GM18519 (cell line): ENCODE results near the gene MEAF6.
"Not testable (repeated sequence)": the region's sequence is repeated elsewhere in the genome, so short reads cannot be mapped to it uniquely, and the experiment has no call there.

ENCODE experiments used
- ATAC-seq: cut with Tn5 transposase; IDR thresholded peaks from one replicate; pipeline ENCODE4 v1.9.1; 2021; ENCODE audit warnings: mild to moderate bottlenecking, moderate library complexity; ENCODE audit not compliant: unreplicated experiment, low FRiP score

MEAF6 gene

DNA sequence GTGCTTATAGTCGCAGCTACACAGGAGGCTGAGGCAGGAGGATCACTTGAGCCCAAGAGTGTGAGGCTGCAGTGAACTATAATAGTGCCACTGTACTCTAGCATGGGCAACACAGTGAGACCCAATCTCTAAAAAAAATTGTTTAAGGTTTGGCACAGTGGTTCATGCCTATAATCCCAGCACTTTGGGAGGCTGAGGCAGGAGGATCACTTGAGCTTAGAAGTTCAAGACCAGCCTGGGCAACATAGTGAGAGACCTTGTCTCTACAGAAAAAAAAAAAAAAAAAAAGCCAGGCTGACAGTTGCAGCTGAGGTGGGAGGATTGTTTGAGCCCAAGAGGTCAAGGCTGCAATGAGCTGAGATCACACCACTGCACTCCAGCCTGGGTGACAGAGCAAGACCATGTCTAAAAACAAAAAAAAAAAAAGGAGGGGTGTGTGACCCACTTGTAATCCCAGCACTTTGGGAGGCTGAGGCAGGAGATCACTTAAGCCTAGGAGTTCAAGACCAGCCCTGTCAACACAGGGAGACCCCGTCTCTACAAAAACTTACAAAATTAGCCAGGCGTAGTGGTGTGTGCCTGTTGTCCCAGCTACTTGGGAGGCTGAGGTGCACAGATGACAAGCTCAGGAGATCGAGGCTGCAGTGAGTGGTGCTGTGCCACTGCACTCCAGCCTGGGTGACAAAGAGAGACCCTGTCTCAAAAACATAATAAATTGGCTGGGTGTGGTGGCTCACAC lies 18.0 kb upstream of the MEAF6 start:
- not testable (repeated sequence) for ATAC-seq

- ATAC-seq: not testable (repeated sequence)
These were observed 15.3 kb upstream of the MEAF6 start for GRCh38 chr1:37529888-37530287.

DNA sequence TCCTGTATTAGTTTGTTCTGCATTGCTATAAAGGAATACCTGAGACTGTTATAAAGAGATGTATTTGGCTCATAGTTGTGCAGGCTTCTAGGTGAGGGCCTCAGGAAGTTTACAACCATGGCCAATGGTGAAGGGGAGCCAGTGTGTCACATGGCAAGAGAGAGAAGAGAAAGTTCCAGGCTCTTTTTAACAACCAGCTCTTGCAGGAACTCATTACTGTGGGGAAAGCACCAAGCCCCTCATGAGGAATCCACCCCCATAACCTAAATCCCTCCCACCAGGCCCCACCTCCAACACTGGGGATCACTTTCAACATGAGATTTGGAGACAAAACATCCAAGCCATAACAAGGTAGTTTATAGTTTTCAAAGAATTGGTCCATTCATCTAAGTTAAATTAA lies 5.0 kb upstream of the MEAF6 start:
- ATAC-seq: no peak

DNA sequence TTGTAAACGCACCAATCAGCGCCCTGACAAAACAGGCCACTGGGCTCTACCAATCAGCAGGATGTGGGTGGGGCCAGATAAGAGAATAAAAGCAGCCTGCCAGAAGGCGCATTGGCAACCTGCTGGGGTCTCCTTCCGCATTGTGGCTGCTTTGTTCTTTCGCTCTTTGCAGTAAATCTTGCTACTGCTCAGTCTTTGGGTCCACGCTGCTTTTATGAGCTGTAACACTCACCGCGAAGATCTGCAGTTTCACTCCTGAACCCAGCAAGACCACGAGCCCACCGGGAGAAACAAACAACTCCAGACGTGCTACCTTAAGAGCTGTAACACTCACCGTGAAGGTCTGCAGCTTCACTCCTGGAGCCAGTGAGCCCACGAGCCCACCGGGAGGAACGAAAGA lies 4.4 kb upstream of the MEAF6 start:
- not testable (repeated sequence) for ATAC-seq

DNA sequence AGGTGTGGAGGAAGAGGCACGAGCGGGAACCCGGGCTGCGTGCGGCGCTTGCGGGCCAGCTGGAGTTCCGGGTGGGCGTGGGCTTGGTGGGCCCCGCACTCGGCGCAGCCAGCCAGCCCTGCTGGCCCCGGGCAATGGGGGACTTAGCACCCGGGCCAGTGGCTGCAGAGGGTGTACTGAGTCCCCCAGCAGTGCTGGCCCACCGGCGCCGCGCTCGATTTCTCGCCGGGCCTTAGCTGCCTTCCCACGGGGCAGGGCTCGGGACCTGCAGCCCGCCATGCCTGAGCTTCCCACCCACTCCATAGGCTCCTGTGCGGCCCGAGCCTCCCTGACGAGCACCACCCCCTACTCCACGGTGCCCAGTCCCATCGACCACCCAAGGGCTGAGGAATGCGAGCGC lies 3.7 kb upstream of the MEAF6 start:
- ATAC-seq: not testable (repeated sequence)

DNA sequence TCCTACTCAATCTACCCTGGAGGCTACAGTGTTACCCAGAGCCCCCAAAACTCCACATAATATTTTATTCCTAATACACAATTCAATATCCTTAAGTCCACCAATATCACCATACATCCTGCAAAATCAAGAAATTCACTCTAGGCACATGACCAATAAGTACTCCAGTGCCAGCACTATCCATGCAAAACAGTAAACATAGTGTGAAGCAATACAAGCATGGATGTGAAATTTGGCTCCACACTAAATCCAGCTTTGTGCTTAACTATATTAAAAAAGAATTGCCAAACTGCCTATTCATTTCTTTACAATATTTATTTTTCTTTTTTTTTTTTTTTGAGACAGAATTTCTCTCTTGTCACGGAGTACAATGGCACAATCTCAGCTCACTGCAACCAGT lies 3.0 kb upstream of the MEAF6 start:
- no peak for ATAC-seq

GRCh38 chr1:37515185-37516034 lies 844 bp upstream of the MEAF6 start:
- ATAC-seq: no peak

DNA sequence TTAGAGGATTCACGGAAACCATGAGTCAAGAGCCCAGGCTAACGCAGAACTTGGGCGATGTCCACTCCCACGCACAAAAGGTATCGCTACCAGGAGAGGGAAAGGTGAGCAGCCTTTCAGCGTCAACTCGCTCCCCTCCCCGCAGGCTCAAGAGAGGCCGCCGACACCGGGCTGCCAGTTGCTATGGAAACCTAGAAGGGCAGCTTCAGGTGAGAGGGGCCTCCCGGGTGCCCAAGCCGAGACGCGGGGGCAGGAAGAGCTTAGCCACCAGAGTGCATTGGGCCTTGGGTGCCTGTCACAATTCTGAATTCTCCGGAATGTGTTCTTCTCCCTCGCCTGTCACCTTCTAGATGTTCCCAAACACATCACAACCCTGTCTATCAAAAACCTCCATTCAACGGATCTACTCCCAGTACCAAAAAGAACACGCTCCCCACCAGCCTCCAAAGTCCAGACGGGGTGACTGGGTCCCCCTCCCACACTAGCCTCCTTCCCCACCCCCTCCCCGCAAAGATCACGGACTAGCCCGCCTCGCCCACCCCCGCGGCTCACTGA lies 694 bp downstream of the MEAF6 start:
- no peak for ATAC-seq

- ATAC-seq: no peak
These were observed 5.4 kb downstream of the MEAF6 start for GRCh38 chr1:37509181-37509580.

- no peak for ATAC-seq
These were observed 7.8 kb downstream of the MEAF6 start for GRCh38 chr1:37506740-37507139.

DNA sequence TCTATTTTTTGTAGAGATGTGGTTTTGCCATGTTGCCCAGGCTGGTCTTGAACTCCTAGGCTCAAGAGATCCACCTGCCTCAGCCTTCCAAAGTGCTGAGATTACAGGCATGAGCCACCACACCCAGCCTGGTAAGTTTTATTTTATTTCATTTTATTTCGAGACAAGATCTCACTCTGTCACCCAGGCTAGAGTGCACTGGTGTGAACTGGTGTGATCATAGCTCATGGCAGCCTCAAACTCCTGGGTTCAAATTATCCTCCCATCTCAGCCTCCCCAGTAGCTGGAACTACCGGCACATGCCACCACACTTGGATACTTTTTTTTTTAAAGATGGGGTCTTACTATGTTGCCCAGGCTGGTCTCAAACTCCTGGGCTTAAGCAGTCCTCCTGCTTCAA lies 11.8 kb downstream of the MEAF6 start:
- ATAC-seq: not testable (repeated sequence)

- ATAC-seq: no peak
These were observed 12.5 kb downstream of the MEAF6 start for GRCh38 chr1:37502104-37502503.

DNA sequence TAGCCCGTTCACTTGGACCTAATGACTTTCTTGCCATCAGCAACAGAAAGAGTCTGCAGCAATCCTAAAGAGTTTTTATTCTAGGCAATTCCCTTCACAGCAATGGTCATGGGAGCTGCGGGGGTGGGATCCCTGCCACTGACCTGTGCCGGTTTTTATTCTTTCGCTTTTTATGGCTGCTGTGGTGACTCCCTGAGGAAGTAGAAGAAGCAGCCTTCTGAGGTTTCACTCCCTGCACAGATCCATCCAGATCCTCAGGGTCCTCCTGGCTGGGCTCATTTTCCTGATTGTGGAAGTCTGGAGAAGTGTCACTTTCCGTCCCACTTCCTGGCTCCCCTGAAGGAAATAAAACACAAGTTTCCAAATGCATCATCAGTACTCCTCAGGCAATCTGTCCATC lies 12.9 kb downstream of the MEAF6 start:
- no peak for ATAC-seq

DNA sequence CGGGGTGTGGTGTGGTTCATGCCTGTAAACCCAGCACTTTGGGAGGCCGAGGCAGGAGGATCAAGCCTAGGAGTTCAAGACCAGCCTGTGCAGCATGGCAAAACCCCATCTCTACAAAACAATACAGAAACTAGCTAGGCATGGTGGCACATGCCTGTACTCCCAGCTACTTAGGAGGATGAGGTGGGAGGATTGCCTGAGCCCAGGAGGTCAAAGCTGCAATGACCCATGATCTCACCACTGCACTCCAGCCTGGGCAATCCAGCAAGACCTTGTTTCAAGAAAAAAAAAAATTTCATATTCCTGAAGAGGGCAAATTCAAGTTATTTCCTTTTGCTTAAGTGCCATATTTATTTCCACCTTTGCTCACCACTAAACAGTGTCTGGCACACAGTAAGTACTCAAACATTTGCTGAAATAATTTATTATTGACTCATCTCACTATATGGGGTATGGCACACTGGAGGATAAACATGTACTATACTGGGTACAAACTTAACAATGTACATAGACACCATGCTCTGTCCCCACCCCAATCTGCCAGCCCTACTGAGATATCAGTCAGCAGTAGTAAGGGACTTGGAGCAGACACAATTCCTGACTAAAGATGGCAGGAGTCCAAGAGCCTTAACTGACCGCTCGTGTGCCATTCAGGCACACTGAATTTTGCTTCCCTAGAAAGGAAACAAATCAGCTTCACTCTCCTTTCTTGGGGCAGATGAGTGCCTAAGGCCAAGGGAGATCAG lies 15.5 kb downstream of the MEAF6 start:
- ATAC-seq: no peak

DNA sequence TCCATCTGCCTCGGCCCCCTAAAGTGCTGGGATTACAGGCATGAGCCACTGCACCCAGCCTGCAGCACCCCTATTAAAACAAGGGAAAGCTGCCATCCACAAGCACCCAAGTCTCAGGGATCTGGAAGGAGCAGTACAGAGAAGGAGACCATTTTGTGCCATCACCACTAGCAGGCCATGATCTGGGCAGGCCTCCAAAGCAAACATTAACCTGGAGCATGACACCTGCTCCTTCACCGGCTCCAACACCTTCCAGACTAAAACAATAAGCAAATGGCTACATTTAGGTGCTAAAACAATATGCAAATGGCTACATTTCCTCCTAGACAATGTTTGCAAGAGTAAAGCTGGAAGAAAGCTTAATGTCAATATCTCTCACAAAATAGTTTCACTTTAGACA lies 16.7 kb downstream of the MEAF6 start:
- ATAC-seq: no peak

DNA sequence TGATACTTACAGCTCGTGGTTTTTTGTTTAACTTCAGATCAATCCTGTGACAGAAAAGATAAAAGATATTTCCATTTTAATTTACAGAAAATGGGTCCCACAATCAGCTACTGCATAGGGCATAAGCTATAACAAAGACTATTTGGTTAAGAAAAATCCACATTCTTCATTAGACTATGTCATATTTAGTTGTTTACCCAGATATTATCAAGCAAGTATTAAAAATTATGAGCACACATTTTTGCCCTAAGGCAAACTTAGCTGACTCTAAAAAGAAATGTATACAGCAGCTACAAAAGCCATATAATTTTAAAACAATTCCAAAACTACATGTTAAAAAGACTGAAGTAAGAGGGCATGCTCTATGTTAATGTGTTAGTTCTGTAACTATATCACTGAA lies 18.7 kb downstream of the MEAF6 start:
- ATAC-seq: no peak

GRCh38 chr1:37493336-37494098 lies 21.0 kb downstream of the MEAF6 start:
- no peak for ATAC-seq

GRCh38 chr1:37487619-37487984 lies 27.0 kb downstream of the MEAF6 start:
- no peak for ATAC-seq

DNA sequence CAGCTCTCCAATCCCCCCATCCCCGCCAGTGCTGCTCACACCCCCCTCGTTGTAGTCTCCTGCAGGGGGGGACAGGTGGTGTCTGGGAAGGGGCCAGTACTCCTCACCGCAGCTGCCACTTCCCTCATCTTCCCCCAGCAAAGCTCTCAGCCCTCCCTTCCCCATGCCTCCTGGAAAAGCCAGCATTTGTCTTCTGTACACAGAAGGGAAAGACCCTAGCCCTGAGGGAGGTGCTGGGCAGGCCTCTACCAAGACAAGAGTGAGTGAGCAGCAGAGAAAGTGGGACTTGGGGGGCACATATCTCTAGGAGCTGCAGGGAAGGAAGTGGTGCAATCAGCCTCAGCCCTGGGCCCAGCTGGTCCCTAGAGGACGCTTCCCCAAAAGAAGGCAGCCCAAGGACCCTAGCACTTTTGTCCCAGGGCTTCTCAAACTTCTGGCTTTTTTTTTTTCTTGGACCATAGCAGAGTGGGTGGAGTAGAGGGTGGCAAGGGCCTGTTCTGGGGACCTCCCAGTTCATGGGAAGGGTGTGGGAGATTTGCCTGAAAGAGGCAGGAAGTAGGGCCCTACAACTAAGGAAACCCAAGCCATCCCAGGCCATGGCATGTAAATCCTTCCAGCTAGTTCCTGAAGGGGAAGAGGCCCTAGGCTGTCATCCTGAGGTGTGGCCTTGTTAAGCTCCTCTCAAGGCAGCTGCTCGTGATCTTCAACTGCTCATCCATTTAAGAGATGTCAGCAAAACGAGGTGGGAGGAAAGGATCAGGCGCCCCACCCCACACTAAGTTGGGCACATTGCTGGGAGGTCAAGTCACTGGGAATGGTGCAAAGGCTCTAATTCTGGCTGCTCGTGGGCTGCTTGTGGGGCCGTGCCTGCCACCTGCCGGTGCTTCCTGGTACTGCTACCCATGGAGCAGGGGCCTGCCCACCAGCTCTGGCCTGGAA lies 27.6 kb downstream of the MEAF6 start:
- no peak for ATAC-seq
